Measurements from ENCODE around the gene PDE11A.

DNA sequence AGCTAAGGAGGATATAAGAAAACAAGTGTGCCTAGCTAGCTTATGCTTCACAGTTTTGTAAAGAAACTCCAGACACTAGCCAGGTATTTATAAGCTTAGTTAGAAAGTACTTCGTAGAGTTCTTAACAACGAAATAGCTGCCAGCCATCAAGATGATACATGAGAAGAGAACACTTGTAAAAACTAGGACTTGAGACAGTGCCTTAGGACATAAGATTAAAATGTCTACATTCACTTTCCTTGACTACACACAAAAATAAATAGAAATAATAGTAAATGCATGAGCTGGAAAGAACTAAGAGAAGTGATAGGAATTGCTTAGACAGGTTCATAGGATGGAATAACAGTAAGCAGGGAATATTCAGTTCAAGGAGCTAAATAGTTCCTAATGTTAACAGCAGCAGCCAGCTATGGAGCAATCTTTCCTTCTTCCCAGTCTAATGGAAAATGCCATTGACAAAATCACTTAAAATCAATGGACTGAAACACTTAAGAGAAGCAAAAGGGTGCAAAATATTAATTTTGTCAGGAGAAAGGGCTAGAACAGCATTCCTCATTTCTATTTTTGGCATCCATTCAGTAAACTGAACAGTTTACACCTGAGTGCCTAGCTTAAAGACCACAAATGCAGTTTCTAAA, 186.6 kb downstream of the PDE11A start:
- no peak for TF ChIP-seq POLR2A (IDR thresholded peaks at IDR 0.05)
- TF ChIP-seq, protein P1, sequence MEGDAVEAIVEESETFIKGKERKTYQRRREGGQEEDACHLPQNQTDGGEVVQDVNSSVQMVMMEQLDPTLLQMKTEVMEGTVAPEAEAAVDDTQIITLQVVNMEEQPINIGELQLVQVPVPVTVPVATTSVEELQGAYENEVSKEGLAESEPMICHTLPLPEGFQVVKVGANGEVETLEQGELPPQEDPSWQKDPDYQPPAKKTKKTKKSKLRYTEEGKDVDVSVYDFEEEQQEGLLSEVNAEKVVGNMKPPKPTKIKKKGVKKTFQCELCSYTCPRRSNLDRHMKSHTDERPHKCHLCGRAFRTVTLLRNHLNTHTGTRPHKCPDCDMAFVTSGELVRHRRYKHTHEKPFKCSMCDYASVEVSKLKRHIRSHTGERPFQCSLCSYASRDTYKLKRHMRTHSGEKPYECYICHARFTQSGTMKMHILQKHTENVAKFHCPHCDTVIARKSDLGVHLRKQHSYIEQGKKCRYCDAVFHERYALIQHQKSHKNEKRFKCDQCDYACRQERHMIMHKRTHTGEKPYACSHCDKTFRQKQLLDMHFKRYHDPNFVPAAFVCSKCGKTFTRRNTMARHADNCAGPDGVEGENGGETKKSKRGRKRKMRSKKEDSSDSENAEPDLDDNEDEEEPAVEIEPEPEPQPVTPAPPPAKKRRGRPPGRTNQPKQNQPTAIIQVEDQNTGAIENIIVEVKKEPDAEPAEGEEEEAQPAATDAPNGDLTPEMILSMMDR (IDR thresholded peaks at IDR 0.05): no peak
